NCI-H1930 (cell line): ENCODE data around the gene PCBP3.

Experiments used
- DNase-seq, 2 experiments: peaks; one replicate each; lab custom pipeline; 2025; lab: John Stamatoyannopoulos, UW

PCBP3 gene

DNA sequence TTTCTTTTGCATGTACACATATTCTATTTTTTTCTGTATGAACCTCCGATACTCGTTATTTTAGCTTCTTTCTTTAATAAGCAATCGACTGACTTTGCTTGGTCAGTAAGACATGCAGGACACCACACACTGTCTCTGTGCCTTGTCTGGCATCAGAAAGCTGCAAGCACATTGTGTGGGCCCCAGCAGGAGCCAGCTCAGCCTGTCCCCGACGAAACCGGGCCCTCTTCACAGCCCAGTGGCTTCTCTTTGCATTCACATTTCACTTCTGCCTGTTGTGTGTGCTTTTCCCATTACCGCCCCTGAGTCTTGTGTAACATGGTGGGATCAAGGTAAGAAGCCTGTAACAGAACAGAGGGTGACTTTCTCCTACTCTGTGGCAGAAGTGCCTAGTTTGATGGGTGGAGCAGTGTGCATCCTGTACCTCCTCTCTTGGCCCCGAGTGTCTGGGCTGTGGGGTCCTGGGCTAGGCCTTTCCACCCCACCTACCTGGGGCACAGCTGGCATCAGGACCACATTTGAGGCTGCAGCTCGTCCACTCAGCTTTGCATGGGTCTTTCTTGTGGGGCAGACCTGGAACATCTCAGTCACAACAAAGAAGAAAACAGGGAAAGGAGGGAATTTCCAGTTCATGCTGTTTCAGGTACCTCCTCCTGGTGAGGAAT, 219.2 kb downstream of the PCBP3 start:
- DNase-seq: no peak

DNA sequence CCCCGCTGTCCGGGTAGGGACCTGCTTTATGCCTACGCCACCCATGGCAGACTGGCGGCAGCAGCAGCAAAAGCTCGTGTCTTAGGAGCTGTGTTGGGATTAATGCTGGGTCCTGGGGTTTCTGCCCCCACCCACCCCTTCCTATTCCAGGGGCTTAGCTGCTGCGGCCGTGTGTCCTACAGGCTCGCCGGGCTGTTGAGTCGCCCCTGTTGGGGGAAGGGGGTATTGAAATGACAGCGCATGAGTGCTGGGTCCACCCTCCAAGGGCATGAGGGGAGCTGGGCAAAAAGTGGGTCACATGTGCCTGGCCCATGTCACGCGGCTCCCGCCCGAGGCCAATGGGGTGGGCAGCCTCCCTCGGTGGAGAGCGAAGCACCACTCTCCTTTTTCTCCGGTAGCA, 219.7 kb downstream of the PCBP3 start:
- DNase-seq: no peak

- no peak for DNase-seq
These were observed 220.2 kb downstream of the PCBP3 start for GRCh38 chr21:45863751-45864150.

- DNase-seq: no peak
These were observed 220.9 kb downstream of the PCBP3 start for GRCh38 chr21:45864436-45864835.

GRCh38 chr21:45865106-45865835, 221.7 kb downstream of the PCBP3 start:
- no peak for DNase-seq

DNA sequence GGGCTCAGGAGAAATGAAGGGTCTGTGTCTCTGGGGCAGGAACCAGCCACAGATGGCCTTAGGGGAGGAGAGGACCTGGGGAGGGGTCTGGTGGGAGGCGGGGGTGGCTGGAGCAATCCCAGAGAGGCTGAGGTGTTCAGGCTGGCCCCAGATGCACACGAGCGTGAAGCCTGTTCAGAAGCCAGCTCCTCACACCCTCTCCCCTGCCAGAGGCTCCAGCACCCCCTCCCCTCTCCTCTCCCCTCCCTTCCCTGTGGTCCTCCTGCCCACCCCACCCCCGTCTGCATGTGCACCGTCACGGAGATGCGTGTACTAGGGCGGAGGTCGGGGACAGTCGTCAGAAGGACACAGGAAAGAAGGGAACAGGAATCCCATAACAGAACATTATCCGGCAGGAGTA, 223.0 kb downstream of the PCBP3 start:
- DNase-seq: no peak

GRCh38 chr21:45867041-45867666, 223.6 kb downstream of the PCBP3 start:
- no peak for DNase-seq

DNA sequence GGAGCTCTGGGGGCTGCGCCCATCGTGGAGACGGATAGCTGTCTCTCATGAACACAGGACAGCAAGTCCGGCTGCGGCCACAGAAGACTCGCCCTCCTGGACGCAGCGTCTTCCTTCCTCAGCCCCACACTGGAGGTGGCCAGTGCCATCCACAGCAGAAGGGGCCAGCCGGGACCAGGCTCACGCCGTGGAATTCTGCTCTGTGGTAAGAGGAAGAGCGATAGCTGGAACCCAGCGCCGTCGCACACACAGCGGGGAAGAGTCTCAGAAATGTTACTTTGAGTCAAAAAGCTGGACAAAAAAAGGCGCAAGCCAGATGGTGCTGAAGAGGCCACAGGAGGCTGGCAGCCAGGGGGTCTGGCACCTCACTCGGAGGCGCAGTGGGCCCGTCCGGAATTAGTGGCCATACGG, 224.2 kb downstream of the PCBP3 start:
- no peak for DNase-seq

DNA sequence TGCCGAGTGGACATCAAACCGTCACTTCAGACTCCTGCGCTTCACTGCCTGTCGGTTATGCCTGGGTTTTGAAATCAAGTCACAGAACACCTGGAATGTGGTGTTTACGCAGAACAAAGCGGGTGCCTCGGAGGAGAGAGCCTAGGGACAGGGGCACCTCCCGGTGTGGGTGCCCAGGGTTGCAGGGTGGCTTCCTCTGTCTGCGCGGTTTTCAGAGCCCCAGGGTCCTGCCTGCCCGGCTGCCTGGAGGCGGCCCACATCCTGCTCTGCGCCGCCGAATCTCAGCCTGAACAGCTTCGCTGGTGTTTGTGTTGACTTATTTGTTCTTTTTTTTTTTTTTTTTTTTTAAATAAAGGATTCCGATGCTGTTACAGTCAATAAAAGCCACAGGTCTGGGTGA, 224.6 kb downstream of the PCBP3 start:
- no peak for DNase-seq

- no peak for DNase-seq
These were observed 225.0 kb downstream of the PCBP3 start for GRCh38 chr21:45868488-45868887.

- no peak for DNase-seq
These were observed 225.8 kb downstream of the PCBP3 start for GRCh38 chr21:45869121-45870007.

GRCh38 chr21:45870421-45870820, 226.9 kb downstream of the PCBP3 start:
- no peak for DNase-seq

- no peak for DNase-seq
These were observed 227.5 kb downstream of the PCBP3 start for GRCh38 chr21:45870851-45871615.

- DNase-seq: no peak
These were observed 228.2 kb downstream of the PCBP3 start for GRCh38 chr21:45871616-45872236.

GRCh38 chr21:45872471-45872870, 228.9 kb downstream of the PCBP3 start:
- DNase-seq: no peak

DNA sequence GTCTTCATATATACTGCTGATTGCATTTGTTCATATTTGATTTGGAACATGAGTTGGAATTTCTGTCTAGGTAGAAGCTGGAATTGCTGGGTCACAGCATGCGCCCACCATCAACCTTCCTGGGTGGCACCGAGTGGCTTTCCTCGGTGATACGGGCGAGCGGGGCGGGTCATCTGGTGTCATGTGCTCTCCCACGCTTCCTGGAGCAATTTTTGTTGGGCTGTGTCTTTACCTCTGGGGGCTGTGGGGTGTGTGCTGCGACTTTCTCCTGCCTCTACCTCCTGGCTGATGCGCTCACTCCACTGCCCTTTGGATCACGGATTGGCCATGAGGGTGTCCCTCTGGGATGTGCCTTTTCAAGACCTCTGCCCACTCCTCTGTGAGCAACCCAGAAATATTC, 229.4 kb downstream of the PCBP3 start:
- no peak for DNase-seq

DNA sequence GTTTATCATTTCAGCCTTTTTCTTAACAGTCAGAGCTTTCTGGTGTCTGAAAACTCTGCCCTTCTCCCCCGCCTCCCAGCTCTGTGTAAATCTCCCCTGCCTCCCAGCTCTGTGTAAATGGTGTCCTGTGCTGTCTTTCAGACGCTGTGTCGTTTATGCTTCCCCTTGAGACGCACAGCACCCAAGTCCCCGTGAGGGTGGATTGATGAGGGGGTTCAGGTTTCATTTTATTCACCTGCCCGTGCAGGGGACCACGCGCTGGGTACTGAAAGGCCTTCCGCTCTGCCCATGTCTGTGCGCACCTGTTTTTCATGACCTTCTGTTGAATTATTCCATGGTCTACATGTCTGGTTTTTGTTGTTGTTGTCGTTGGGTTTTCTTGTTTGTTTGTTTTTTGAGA, 229.9 kb downstream of the PCBP3 start:
- no peak for DNase-seq

GRCh38 chr21:45873866-45874265, 230.3 kb downstream of the PCBP3 start:
- DNase-seq: no peak

- no peak for DNase-seq
These were observed 231.3 kb downstream of the PCBP3 start for GRCh38 chr21:45874716-45875415.

- no peak for DNase-seq
These were observed 231.9 kb downstream of the PCBP3 start for GRCh38 chr21:45875416-45875760.

GRCh38 chr21:45875881-45876280, 232.4 kb downstream of the PCBP3 start:
- no peak for DNase-seq
